ENCODE results near the gene UGT1A3.
"Not testable (repeated sequence)": the region's sequence is repeated elsewhere in the genome, so short reads cannot be mapped to it uniquely, and the experiment has no call there.

Gene UGT1A3

DNA sequence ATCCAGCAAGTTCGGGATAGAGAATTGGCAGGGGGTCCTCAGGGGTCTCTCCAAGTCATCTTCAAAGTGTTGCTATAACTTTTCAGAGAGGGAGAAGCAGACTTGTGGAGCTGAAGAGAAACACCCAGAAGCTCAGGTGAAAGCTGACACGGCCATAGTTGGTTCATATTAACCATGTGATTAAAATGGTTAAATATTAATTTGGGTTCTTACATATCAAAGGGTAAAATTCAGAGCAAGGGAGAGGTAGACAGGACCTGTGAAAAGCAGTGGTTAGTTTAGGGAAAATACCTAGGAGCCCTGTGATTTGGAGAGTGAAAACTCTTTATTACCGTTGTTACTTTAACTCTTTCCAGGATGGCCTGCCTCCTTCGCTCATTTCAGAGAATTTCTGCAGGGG, 36.2 kb upstream of the UGT1A3 start, which contains the start of gene UGT1A6:
TSS of gene UGT1A6 (plus strand) at position 243 of the 400 bp plus-strand sequence. CDS start at position 358, 115 bp downstream.
- Histone ChIP-seq H3K36me3 (ENCODE audit: insufficient read depth, low read depth, low read length) (no peaks in the 10 kb centered on the region), H3K9me3 (ENCODE audit: insufficient read depth, low read depth, low read length) (no peaks in the 10 kb centered on the region), H3K4me3 (ENCODE audit: low read length) (no peak within 1 kb of the TSS), H3K9ac (ENCODE audit: low read depth, low read length) (no peak within 1 kb of the TSS), H3K4me1 (ENCODE audit: insufficient read depth, low read length) (peaks cover 3% of the 10 kb centered on the region; the same call in 1 of the 2 replicates), H3K27ac (ENCODE audit: low read length) (no peak within 1 kb of the TSS), H3K27me3 (ENCODE audit: insufficient read depth, low read length) (no peaks in the 10 kb centered on the region)

DNA sequence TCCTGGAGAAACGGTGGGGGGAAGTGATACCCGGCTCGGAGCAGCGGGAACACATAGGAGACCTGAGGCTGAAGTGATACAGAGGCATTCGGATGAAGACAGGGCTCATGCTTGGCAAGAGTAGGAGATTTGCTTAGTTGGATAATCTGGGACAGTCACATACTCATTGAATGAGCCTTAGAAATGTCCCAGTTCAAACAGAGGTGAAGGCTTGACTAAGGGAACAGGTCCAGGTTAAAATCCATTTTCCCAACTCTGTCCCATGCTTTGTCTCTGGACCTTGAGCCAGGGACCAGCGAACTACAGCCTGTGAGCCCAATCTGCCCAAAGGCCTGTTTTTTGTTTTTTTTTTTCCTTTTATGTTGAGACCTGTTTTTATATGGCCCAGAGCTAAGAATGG, 34.9 kb upstream of the UGT1A3 start:
- Histone ChIP-seq H3K4me3 (ENCODE audit: low read length) (no peak overlapping the region), H3K4me1 (ENCODE audit: insufficient read depth, low read length) (0 out of 2 replicates have a peak, but pooled peaks cover 3% of the 10 kb centered on the region), H3K27me3 (ENCODE audit: insufficient read depth, low read length) (no peaks in the 10 kb centered on the region), H3K27ac (ENCODE audit: low read length) (no peak overlapping the region), H3K9me3 (ENCODE audit: insufficient read depth, low read depth, low read length) (no peaks in the 10 kb centered on the region), H3K9ac (ENCODE audit: low read depth, low read length) (no peak overlapping the region), H3K36me3 (ENCODE audit: insufficient read depth, low read depth, low read length) (no peaks in the 10 kb centered on the region)

DNA sequence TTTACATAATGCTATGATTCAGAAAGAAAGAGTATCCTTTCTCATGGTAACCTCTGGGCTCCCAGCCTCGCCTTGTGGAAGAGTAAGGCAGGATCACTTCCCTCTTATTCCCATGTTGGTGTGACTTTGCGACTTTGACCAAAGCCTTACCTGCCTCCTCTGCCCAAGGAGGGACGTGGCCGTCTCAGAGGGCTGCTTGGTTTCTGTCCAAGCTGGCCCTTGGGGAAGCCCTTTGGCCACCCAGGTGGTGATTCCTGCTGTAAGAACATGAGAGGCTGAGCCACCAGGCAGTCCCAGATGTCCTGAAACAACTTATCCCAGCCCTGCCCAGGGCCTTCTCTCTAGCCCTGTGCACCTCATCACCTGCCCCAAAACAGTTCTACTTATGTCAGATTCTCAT, 30.1 kb upstream of the UGT1A3 start:
- H3K4me1 ChIP-seq (ENCODE audit: insufficient read depth, low read length), result peaks cover 7% of the 10 kb centered on the region
- no peak overlapping the region for H3K27ac ChIP-seq (ENCODE audit: low read length)
- H3K9ac ChIP-seq (ENCODE audit: low read depth, low read length), result no peak overlapping the region

DNA sequence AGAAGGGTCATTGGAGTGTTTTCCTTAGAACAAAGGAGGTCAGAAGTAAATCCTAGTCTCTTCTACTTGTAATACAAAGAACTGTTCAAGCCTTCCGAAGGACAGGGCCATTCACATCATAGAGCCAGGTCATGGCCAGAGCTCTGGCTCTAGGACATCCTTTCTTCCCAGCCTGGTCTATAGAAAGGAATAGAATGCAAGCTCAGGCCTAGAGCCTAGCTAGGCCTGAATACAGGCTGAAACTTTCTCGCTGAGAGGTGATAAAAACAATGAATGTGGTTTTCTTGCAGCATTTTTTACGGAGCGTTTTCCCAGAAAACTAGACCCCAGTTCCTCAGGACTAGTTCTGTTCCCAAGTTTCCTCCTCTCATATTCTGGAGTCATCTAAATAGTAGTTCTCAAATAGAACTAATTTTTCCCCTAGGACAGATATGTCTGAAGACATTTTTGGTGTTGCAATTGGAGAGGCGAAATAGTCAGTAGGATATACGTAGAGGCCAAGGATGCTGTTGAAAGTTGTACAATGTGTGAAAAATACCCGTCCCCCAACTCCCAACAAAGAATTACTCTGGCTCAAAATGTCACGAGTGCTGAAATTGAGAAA, 29.3 kb upstream of the UGT1A3 start:
- no peaks in the 10 kb centered on the region for H3K9me3 ChIP-seq (ENCODE audit: insufficient read depth, low read depth, low read length)
- H3K4me3 ChIP-seq (ENCODE audit: low read length), result no peak overlapping the region
- H3K27me3 ChIP-seq (ENCODE audit: insufficient read depth, low read length), result no peaks in the 10 kb centered on the region
- H3K9ac ChIP-seq (ENCODE audit: low read depth, low read length), result peak overlapping the region; percentile 9; the same call in 1 of the 2 replicates
- peak overlapping the region; percentile 84 for H3K27ac ChIP-seq (ENCODE audit: low read length)
- no peaks in the 10 kb centered on the region for H3K36me3 ChIP-seq (ENCODE audit: insufficient read depth, low read depth, low read length)
- H3K4me1 ChIP-seq (ENCODE audit: insufficient read depth, low read length), result peaks cover 7% of the 10 kb centered on the region

More for the DNA sequence above, 30.1 kb upstream of the UGT1A3 start:
- H3K4me3 ChIP-seq (ENCODE audit: low read length), result no peak overlapping the region
- no peaks in the 10 kb centered on the region for H3K27me3 ChIP-seq (ENCODE audit: insufficient read depth, low read length)
- no peaks in the 10 kb centered on the region for H3K9me3 ChIP-seq (ENCODE audit: insufficient read depth, low read depth, low read length)
- no peaks in the 10 kb centered on the region for H3K36me3 ChIP-seq (ENCODE audit: insufficient read depth, low read depth, low read length)

DNA sequence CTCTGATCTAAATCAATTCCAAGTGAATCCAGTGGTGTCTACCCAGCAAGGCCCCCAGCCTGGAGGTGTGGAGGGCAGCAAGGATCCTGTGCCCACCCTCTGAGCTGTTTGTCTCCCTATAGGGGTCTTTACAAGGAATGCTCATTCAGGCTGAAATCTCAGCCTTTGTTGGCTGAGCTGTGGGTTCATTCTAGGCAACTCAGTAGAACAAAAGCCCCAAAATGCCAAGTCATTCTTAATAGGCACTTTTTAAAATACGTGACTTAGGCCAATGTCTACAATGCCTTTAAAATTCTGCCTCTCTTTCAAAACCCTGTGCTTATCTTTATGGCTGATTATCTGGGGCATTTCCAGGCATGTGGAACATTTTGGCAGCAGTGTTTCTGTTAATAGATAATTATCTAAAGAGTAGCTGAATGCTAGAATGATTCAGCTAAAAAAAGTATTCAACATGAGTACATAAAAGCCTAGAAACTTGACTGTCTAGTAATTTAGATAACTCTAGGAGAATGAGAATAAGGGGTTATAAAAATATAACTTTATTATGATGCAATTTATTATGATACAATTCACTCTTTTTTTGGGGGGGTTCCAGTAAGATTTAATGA, 28.7 kb upstream of the UGT1A3 start:
- Histone ChIP-seq H3K4me1 (ENCODE audit: insufficient read depth, low read length) (peaks cover 7% of the 10 kb centered on the region), H3K36me3 (ENCODE audit: insufficient read depth, low read depth, low read length) (no peaks in the 10 kb centered on the region), H3K9ac (ENCODE audit: low read depth, low read length) (peak overlapping the region; percentile 9; the same call in 1 of the 2 replicates), H3K27me3 (ENCODE audit: insufficient read depth, low read length) (no peaks in the 10 kb centered on the region), H3K9me3 (ENCODE audit: insufficient read depth, low read depth, low read length) (no peaks in the 10 kb centered on the region), H3K4me3 (ENCODE audit: low read length) (no peak overlapping the region), H3K27ac (ENCODE audit: low read length) (peak overlapping the region; percentile 84)

DNA sequence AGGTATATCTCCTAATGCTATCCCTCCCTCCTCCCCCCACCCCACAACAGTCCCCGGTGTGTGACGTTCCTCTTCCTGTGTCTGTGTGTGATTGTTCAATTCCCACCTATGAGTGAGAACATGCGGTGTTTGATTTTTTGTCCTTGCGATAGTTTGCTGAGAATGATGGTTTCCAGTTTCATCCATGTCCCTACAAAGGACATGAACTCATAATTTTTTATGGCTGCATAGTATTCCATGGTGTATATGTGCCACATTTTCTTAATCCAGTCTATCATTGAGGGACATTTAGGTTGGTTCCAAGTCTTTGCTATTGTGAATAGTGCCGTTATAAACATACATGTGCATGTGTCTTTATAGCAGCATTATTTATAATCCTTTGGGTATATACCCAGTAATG, 28.0 kb upstream of the UGT1A3 start:
- H3K27me3 ChIP-seq (ENCODE audit: insufficient read depth, low read length); H3K4me3 ChIP-seq (ENCODE audit: low read length); H3K4me1 ChIP-seq (ENCODE audit: insufficient read depth, low read length); H3K9me3 ChIP-seq (ENCODE audit: insufficient read depth, low read depth, low read length); H3K9ac ChIP-seq (ENCODE audit: low read depth, low read length); H3K36me3 ChIP-seq (ENCODE audit: insufficient read depth, low read depth, low read length); H3K27ac ChIP-seq (ENCODE audit: low read length): not testable (repeated sequence)

DNA sequence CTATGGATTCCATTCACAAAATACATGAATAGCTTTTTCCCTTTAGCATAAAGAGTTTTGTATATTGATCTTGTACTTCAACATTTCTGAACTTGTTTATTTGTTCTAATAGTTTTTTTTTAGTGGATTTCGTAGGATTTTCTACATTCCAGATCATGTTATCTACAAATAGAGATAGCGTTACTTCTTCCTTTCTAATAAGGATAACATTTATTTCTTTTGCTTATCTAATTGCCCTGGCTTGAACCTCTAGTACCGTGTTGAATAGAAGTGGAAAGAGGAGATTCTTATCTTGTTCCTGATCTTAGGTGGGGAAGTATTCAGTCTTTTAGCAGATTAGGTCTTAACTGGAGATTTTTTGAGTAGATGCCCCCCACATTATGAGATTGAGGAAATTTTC, 26.6 kb upstream of the UGT1A3 start:
- no peaks in the 10 kb centered on the region for H3K27me3 ChIP-seq (ENCODE audit: insufficient read depth, low read length)
- peaks cover 7% of the 10 kb centered on the region for H3K4me1 ChIP-seq (ENCODE audit: insufficient read depth, low read length)
- no peak overlapping the region for H3K9ac ChIP-seq (ENCODE audit: low read depth, low read length)
- H3K27ac ChIP-seq (ENCODE audit: low read length), result no peak overlapping the region
- H3K36me3 ChIP-seq (ENCODE audit: insufficient read depth, low read depth, low read length), result no peaks in the 10 kb centered on the region
- H3K9me3 ChIP-seq (ENCODE audit: insufficient read depth, low read depth, low read length), result no peaks in the 10 kb centered on the region
- H3K4me3 ChIP-seq (ENCODE audit: low read length), result no peak overlapping the region

DNA sequence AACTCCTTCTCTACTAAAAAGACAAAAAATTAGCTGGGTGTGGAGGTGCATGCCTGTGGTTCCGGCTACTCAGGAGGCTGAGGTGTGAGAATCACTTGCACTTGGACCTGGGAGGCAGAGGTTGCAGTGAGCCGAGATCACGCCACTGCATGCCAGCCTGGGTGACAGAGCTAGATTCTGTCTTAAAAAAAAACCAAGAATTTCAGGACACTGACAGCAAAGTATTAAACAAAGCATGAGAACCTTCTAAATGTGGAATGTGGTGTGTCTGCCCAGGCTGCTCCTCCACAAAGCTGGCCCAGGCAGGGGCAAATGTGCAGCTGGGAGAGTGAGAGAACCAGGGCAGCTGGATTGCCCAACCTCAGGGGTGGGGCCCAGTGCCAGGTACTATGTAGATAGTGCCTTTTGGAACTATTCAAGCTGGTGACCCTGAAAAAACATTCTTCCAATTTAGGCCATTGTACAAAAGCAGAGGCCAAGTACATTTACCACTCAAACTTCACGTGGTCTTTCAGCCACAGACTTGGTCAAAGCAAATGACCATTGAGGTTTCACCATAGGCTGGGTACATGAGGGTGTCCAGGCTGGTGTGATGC, 22.8 kb upstream of the UGT1A3 start:
- no peaks in the 10 kb centered on the region for H3K36me3 ChIP-seq (ENCODE audit: insufficient read depth, low read depth, low read length)
- no peaks in the 10 kb centered on the region for H3K9me3 ChIP-seq (ENCODE audit: insufficient read depth, low read depth, low read length)
- no peak overlapping the region for H3K9ac ChIP-seq (ENCODE audit: low read depth, low read length)
- no peaks in the 10 kb centered on the region for H3K27me3 ChIP-seq (ENCODE audit: insufficient read depth, low read length)
- H3K4me1 ChIP-seq (ENCODE audit: insufficient read depth, low read length), result no peaks in the 10 kb centered on the region
- H3K27ac ChIP-seq (ENCODE audit: low read length), result no peak overlapping the region
- H3K4me3 ChIP-seq (ENCODE audit: low read length), result no peak overlapping the region

DNA sequence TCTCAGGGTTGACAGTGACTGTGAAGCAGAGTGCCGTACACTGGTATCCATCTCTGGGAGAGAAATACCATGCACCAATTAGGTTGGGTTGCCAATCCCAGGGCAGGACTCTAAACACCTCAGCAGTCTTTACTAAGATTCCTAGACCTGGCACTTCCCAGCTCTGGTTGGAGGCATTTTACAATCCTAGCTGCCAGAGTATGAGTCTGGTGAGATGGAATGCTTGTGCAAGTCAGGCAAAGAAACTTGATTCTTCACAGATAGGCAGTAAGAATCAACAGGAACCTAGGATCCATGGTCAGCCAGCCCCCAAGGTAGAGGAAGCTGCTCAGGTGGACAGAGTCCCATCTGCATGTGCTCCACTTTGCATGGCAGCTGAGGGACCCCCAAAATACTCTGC, 22.1 kb upstream of the UGT1A3 start:
- H3K36me3 ChIP-seq (ENCODE audit: insufficient read depth, low read depth, low read length), result no peaks in the 10 kb centered on the region
- no peak overlapping the region for H3K27ac ChIP-seq (ENCODE audit: low read length)
- H3K9me3 ChIP-seq (ENCODE audit: insufficient read depth, low read depth, low read length), result no peaks in the 10 kb centered on the region
- H3K4me3 ChIP-seq (ENCODE audit: low read length), result no peak overlapping the region
- H3K27me3 ChIP-seq (ENCODE audit: insufficient read depth, low read length), result no peaks in the 10 kb centered on the region
- H3K4me1 ChIP-seq (ENCODE audit: insufficient read depth, low read length), result no peaks in the 10 kb centered on the region
- no peak overlapping the region for H3K9ac ChIP-seq (ENCODE audit: low read depth, low read length)

DNA sequence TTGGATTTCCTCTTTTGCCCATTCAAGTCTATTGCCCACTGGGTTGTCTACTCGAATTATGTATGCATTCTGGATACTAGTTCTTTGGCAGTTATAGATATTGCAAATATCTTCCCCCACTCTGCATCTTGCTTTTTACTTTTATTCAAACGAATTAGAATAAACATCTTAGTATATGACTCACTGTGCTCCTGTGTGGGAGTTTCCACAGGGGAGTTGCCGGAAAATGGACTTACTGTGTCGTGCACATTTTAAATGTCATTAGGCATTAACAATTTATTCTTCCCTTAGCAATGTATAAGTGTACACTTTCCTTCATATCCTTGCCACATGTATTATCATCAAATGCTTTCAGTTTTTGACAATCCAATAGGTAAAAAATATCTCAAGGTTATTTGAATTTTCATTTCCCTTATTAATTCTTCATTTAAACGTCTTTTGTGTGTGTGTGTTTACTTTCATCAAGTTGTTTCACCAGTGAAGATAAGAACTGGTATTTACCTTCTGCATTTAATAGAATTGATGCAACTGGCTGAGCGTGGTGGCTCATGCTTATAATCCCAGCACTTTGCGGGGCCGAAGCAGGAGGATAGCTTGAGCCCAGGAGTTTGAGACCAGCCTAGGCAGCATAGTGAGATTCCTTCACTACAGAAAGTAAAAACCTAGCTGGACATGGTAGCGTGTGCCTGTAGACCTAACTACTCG, 20.8 kb upstream of the UGT1A3 start:
- Histone ChIP-seq H3K4me1 (ENCODE audit: insufficient read depth, low read length) (no peaks in the 10 kb centered on the region), H3K9ac (ENCODE audit: low read depth, low read length) (no peak overlapping the region)

DNA sequence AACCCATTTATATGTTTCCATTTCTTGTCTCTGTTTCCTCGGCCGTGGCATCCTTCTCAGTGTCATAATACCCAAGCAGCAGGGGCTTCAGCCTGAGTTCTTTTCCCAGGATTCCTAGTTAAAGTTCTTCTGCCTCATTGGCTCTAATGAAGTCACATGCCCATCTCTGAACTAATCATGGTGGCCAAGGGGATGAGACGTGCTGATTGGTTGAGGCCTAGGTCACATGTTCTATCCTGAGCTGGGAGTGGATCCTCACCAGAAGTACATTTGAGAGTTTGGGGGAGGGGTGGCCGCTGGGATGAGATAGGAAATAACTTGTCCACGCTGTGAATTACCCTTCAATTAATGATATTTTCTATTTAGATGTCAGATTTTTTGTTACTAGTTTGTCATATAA, 19.9 kb upstream of the UGT1A3 start:
- Histone ChIP-seq H3K4me3 (ENCODE audit: low read length) (no peak overlapping the region), H3K36me3 (ENCODE audit: insufficient read depth, low read depth, low read length) (no peaks in the 10 kb centered on the region), H3K27me3 (ENCODE audit: insufficient read depth, low read length) (no peaks in the 10 kb centered on the region), H3K4me1 (ENCODE audit: insufficient read depth, low read length) (no peaks in the 10 kb centered on the region), H3K27ac (ENCODE audit: low read length) (no peak overlapping the region), H3K9ac (ENCODE audit: low read depth, low read length) (no peak overlapping the region), H3K9me3 (ENCODE audit: insufficient read depth, low read depth, low read length) (no peaks in the 10 kb centered on the region)

More for the DNA sequence above, 20.8 kb upstream of the UGT1A3 start:
- Histone ChIP-seq H3K4me3 (ENCODE audit: low read length) (no peak overlapping the region), H3K27ac (ENCODE audit: low read length) (no peak overlapping the region), H3K9me3 (ENCODE audit: insufficient read depth, low read depth, low read length) (no peaks in the 10 kb centered on the region), H3K27me3 (ENCODE audit: insufficient read depth, low read length) (no peaks in the 10 kb centered on the region), H3K36me3 (ENCODE audit: insufficient read depth, low read depth, low read length) (no peaks in the 10 kb centered on the region)

Measured in iPS-20b (cell line).